DMS153 treated with DMSO at 0.1 percent for 48 hours (cell line): ENCODE results near the gene IFNL1.
A peak's percentile ranks its signal among the peaks of the same experiment; 100 is the strongest.
"Not testable (repeated sequence)": the region's sequence is repeated elsewhere in the genome, so short reads cannot be mapped to it uniquely, and the experiment has no call there.

Experiments used
- DNase-seq: peaks from one replicate; lab custom pipeline; 2025; ENCODE audit not compliant: unreplicated experiment; lab: John Stamatoyannopoulos, UW

The IFNL1 gene

DNA sequence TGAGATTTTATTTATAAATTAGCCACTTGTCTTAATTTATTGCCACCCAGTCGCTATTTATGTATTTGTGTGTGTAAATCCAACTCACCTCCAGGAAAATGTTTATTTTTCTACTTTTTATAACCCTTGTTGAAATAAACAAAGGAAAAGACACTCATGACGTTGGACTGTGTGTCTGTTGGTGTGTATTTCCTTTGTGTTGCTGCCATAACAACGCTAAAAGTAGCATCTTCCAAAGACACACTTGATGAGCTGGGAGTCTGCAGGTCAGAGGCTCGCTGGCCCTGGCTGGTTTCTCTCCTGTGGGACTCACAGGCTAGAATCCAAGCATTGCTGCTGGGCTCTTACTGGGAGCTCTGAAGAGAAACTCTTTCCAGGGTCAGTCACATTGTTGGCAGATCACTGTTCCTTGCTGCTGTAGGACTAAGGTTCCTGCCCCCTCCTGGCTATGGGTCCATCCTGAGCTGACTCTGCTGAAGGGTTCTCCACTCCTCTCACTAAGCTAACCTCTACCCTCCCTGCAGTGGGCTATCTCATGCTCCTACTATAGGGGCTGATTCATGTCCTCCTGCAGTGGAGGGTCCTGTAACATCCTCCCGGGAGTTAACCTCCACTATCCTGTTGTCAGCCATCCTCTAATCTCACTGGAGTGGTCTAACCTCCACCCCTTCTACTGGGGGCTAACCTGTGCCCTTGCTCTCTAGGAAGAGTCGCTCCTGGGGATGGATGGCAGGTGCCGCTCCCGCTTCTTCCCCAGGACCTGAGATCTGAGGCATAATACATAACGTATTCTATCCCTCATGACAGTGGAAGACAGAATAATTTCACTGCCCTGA lies 26.0 kb upstream of the IFNL1 start:
- peak; percentile 19 for DNase-seq

GRCh38 chr19:39273859-39274258 lies 22.3 kb upstream of the IFNL1 start:
- DNase-seq, result not testable (repeated sequence)

GRCh38 chr19:39275578-39275977 lies 20.6 kb upstream of the IFNL1 start:
- no peak for DNase-seq

- DNase-seq, result no peak
Observed at GRCh38 chr19:39276740-39277139, 19.5 kb upstream of the IFNL1 start.

DNA sequence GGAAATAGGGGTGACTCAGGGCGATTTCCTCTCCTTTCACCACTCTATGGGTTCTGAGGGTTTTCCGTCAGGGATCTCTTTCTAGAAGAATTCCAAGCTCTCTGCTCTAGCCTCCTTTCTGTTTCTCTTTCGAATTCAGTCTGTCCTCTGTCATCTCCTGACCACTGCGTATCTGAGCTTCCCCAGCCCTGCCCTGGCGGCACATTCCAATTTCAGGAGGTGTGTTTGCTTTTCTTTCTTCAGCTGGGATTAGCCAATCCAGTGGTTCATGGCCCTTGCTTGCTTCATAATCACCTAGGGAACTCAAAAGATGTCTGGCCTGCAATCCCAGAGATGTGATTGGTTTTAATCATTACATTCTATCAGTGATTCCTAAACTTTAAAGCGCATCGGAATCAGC lies 18.6 kb upstream of the IFNL1 start:
- DNase-seq, result no peak

GRCh38 chr19:39282021-39282420 lies 14.2 kb upstream of the IFNL1 start:
- no peak for DNase-seq

GRCh38 chr19:39284032-39284431 lies 12.2 kb upstream of the IFNL1 start:
- no peak for DNase-seq

DNA sequence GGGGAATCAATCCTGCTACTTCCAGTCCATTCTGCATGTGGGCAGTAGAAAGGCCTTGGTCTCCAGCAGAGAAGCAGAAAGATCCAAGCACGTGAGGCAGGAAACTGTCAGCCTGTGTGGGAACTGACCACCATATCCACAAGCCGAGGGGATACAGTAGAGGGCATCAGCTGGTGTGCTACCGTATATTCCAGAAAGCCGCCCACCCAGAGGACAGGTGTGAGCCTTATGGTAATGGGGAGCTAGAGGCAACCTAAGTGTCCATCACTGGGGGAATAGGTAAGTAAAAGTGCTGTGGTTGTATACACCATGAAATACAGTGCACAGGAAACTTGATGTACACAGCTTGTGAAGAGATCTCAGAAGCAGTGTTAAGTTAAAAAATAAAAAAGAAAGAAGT lies 2.8 kb upstream of the IFNL1 start:
- DNase-seq, result no peak

GRCh38 chr19:39296906-39297305 lies 699 bp downstream of the IFNL1 start:
- no peak for DNase-seq

DNA sequence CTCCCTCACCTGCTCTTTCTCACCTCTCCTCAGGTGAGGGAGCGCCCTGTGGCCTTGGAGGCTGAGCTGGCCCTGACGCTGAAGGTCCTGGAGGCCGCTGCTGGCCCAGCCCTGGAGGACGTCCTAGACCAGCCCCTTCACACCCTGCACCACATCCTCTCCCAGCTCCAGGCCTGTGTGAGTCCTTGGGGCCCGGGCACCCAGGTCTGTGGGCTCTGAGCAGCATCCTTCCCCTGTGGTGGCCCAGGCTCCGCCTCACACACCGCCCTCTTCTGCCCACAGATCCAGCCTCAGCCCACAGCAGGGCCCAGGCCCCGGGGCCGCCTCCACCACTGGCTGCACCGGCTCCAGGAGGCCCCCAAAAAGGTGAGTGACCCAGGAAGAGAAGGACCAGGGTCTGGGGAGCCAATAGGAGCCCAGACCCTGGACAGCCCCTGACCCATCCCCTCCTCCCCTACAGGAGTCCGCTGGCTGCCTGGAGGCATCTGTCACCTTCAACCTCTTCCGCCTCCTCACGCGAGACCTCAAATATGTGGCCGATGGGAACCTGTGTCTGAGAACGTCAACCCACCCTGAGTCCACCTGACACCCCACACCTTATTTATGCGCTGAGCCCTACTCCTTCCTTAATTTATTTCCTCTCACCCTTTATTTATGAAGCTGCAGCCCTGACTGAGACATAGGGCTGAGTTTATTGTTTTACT lies 1.9 kb downstream of the IFNL1 start:
- DNase-seq, result no peak

DNA sequence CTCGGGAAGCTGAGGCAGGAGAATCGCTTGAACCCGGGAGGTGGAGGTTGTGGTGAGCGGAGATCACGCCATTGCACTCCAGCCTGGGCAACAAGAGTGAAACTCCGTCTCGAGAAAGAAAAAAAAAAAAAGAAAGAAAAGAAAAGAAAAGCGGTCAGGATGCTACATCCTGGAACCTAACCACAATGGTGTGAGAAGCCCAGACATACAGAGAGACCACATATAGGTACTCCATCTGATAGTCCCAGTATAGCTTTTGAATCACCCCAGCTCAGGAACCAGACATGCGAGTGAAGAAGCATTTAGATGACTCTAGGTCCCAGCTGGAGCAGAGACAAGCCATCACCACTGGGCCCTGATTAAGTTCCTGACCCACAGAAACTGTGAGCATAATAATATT lies 3.2 kb downstream of the IFNL1 start:
- DNase-seq, result no peak

DNA sequence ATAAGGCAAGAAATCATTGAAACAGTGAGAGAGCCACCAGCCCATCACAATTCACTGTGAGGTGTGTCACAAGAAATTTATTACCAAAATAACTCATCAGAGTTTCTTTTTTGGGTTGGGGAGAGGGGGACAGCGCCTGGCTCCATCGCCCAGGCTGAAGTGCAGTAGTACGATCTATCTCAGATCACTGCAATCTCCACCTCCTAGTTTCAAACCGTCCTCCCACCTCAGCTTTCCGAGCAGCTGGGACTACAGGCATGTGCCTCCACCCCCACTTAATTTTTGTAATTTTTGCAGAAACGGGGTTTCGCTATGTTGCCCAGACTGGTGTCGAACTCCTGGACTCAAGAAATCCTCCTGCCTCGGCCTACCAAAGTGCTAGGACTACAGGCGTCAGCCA lies 3.6 kb downstream of the IFNL1 start:
- no peak for DNase-seq

DNA sequence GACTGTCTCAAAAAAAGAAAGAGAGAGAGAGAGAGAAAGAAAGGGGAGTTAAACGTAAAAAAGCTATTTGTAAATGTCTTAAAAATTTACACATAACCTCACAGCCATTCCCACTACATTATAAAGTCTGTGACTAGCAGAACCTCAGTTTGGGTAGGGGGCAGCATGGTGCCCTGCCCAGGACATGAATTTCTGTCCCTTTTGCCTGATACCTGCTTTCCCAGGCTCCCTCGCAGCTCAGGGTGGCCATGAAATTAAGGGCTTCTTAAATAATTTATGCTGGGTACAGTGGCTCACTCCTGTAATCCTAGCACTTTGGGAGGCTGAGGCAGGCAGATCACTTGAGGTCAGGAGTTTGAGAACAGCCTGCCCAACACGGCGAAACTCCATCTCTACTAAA lies 4.8 kb downstream of the IFNL1 start:
- DNase-seq, result no peak

GRCh38 chr19:39301562-39301961 lies 5.4 kb downstream of the IFNL1 start:
- no peak for DNase-seq

- no peak for DNase-seq
Observed at GRCh38 chr19:39303373-39304184, 7.4 kb downstream of the IFNL1 start.

GRCh38 chr19:39304185-39304513 lies 7.9 kb downstream of the IFNL1 start:
- DNase-seq, result no peak

- no peak for DNase-seq
Observed at GRCh38 chr19:39304701-39305571, 8.7 kb downstream of the IFNL1 start.

DNA sequence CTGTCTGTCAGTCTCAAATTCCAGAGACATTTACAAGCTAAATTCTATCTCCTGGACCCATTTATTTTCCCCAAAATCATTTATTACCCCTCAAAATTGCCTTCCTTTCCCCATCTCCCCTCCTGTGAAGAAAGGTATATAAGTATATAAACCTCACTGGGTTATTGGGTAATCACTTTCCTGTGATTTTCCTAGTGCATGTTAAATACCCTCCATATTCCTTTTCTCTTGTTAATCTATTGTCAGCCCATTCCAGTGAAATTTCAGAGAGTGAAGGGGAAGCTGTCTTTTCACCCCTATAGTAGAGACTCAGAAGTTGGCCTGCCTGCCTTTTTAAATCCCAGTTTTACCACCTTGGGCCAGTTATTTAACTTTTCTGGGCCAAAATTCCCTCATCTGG lies 9.9 kb downstream of the IFNL1 start:
- DNase-seq, result no peak

- no peak for DNase-seq
Observed at GRCh38 chr19:39307046-39307821, 11.0 kb downstream of the IFNL1 start.
